Sigmoid colon (tissue), 7 donors: ENCODE results near the gene HOMER2. TPM values are rescaled to one million over a fixed set of nuclear protein-coding genes. Genes with fewer than 3 reads are reported as not detected.

ENCODE experiments used
- DNase-seq: peaks from one replicate; pipeline ENCODE4 v3.0.0-alpha.2; 2019
- H3K27ac ChIP-seq, 4 donors: fragments of 200-600 bp; sonication (generic); one replicate each; pipeline ENCODE4 v1.5.1; 2016 to 2019; ENCODE audit warnings: mild to moderate bottlenecking in 1 of 4
- H3K27me3 ChIP-seq, 3 donors: fragments of 200-600 bp; sonication (generic); one replicate each; pipeline ENCODE4 v1.5.1; 2019; ENCODE audit warnings: mild to moderate bottlenecking in 1 of 3
- H3K36me3 ChIP-seq, 4 donors: fragments of 200-600 bp; sonication (generic); one replicate each; pipeline ENCODE4 v1.5.1; 2016 to 2019
- H3K4me1 ChIP-seq, 4 donors: fragments of 200-600 bp; sonication (generic); one replicate each; pipeline ENCODE4 v1.5.1; 2017 to 2019
- H3K4me3 ChIP-seq, 4 donors: fragments of 200-600 bp; sonication (generic); one replicate each; pipeline ENCODE4 v1.5.1; 2017 to 2019; ENCODE audit warnings: mild to moderate bottlenecking in 2 of 4, moderate library complexity in 1 of 4
- H3K9me3 ChIP-seq, 4 donors: fragments of 200-600 bp in 3 of 4; sonication (generic) in 3 of 4; one replicate each; pipeline versions ENCODE4 v1.5.1 to v1.6.1; 2013 to 2019
- CTCF ChIP-seq, 4 experiments: fragments of 450-650 bp in 3 of 4; fragments of 200-600 bp in 1 of 4; IDR thresholded peaks; one replicate each; pipeline ENCODE4 v1.5.1; 2016 to 2019; ENCODE audit warnings: antibody characterized with exemption in 4 of 4, mild to moderate bottlenecking in 3 of 4, moderate library complexity in 2 of 4
- EP300 ChIP-seq, 4 donors: sonication (generic); formaldehyde crosslinking; IDR thresholded peaks; one replicate each; pipeline ENCODE4 v1.6.1; 2017; ENCODE audit warnings: antibody characterized with exemption in 4 of 4
- POLR2A ChIP-seq, 2 donors: fragments of 450-650 bp; IDR thresholded peaks; one replicate each; pipeline ENCODE4 v1.6.1; 2016; ENCODE audit warnings: antibody characterized with exemption in 2 of 2, mild to moderate bottlenecking in 2 of 2, moderate library complexity in 2 of 2
- POLR2AphosphoS5 ChIP-seq, 4 donors: sonication (generic); formaldehyde crosslinking; IDR thresholded peaks; one replicate each; pipeline ENCODE4 v1.6.1; 2017; ENCODE audit warnings: antibody characterized with exemption in 4 of 4
- WGBS, 2 donors: extraction: QIAGEN DNeasy Blood & Tissue Kit; methylation state at CpG; one replicate each; pipeline ENCODE4 v1.1.7; 2013; 5-methylcytosine and 5-hydroxymethylcytosine counted together
- intact Hi-C: fragments of 100-400 bp; cut with DNase I; formaldehyde crosslinking; loops from one replicate; pipeline ENCODE4 v1.15.1; 2023
- polyA plus RNA-seq, 3 donors: library from polyadenylated mRNA; stranded (reverse); fragments of 200-250 nt; gene quantifications; one replicate each; pipeline ENCODE4 v1.2.3, GENCODE V29; 2013
- total RNA-seq, 4 donors: library from RNA; depleted of rRNA; stranded (reverse); fragments of >200 nt; gene quantifications; one replicate each; pipeline ENCODE4 v1.1.0, GENCODE V29; 2016
- donor health status: healthy with polysubstance abuse.
- donor health status: Bipolar disorder and iron deficiency.
- donor health status: healthy.

The HOMER2 gene
- total and polyA plus RNA-seq, 7 donors: under 0.01 to 16.8 (median 7.1) TPM

DNA sequence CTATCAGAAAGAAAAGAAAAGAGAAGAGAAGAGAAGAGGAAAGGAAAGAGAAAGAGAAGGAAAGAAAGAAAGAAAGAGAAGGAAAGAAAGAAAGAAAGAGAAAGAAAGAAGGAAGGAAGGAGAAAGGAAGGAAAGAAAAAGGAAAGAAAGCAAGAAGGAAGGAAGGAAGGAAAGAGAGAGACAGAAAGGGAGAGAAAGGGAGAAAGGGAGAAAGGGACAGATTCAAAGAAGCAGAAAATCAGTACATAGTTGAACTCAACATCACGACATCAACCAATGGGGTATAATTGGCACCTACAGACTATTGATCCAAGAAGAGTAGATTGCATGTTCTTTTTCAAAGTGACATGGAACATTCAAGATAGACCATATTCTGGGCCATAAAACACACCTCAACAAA, 45.2 kb downstream of the HOMER2 start:
- DNase-seq: no peak
- no peak overlapping the region for H3K4me3 ChIP-seq
- TF ChIP-seq EP300 (IDR thresholded peaks at IDR 0.05) (no peak), POLR2A (IDR thresholded peaks at IDR 0.05) (no peak), POLR2AphosphoS5 (IDR thresholded peaks at IDR 0.05) (no peak), CTCF (IDR thresholded peaks at IDR 0.05) (no peak)
- WGBS, 2 donors: 94 to 100% methylated on average over 1 of the region's 1 CpG
- H3K27me3 ChIP-seq: no peaks in the 10 kb centered on the region
- no peaks in the 10 kb centered on the region for H3K36me3 ChIP-seq
- intact Hi-C loops: no loop called here
- H3K4me1 ChIP-seq: no peaks in the 10 kb centered on the region
- H3K27ac ChIP-seq: no peak overlapping the region
- H3K9me3 ChIP-seq: peaks cover 0 to 10% (median 0%) of the 10 kb centered on the region in 4 donors

DNA sequence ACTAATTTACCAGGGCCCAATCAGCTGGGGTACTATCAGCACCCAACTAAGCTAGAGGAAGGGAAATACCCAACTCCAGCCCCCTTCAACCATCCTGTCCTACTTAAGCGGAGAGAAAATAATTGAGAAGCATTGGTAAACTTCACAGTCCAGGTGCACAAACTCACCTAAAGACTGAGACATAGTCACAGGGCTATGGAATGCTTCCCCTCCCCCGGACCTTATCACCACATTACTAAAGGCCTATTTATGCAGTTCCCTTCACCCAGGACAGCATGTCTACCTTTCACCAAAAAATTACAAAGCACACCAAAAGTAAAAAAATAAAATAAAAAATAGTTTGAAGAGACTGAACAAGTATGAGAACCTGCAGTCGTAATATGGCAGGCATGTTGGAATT, 47.9 kb downstream of the HOMER2 start:
- no peaks in the 10 kb centered on the region for H3K27me3 ChIP-seq
- no peak overlapping the region for H3K4me3 ChIP-seq
- H3K9me3 ChIP-seq: peaks cover 0 to 10% (median 0%) of the 10 kb centered on the region in 4 donors
- 90 to 93% methylated on average over 3 of the region's 3 CpGs for WGBS, 2 donors
- TF ChIP-seq CTCF (IDR thresholded peaks at IDR 0.05) (no peak), POLR2AphosphoS5 (IDR thresholded peaks at IDR 0.05) (no peak), POLR2A (IDR thresholded peaks at IDR 0.05) (no peak), EP300 (IDR thresholded peaks at IDR 0.05) (no peak)
- H3K36me3 ChIP-seq: no peaks in the 10 kb centered on the region
- intact Hi-C loops: no loop called here
- H3K4me1 ChIP-seq: no peaks in the 10 kb centered on the region
- no peak overlapping the region for H3K27ac ChIP-seq
- no peak for DNase-seq

- no peaks in the 10 kb centered on the region for H3K9me3 ChIP-seq
- TF ChIP-seq POLR2AphosphoS5 (IDR thresholded peaks at IDR 0.05) (no peak), EP300 (IDR thresholded peaks at IDR 0.05) (no peak)
- H3K4me3 ChIP-seq: no peak overlapping the region
- 92% methylated on average over 16 of the region's 16 CpGs for WGBS, 2 donors
- H3K36me3 ChIP-seq: no peaks in the 10 kb centered on the region
- intact Hi-C loops: no loop called here
- peaks cover 0 to 8% (median 0%) of the 10 kb centered on the region in 4 donors for H3K4me1 ChIP-seq
- DNase-seq: no peak
- H3K27ac ChIP-seq: no peak overlapping the region
- no peaks in the 10 kb centered on the region for H3K27me3 ChIP-seq
These were observed 49.0 kb downstream of the HOMER2 start for GRCh38 chr15:82903511-82903910.

DNA sequence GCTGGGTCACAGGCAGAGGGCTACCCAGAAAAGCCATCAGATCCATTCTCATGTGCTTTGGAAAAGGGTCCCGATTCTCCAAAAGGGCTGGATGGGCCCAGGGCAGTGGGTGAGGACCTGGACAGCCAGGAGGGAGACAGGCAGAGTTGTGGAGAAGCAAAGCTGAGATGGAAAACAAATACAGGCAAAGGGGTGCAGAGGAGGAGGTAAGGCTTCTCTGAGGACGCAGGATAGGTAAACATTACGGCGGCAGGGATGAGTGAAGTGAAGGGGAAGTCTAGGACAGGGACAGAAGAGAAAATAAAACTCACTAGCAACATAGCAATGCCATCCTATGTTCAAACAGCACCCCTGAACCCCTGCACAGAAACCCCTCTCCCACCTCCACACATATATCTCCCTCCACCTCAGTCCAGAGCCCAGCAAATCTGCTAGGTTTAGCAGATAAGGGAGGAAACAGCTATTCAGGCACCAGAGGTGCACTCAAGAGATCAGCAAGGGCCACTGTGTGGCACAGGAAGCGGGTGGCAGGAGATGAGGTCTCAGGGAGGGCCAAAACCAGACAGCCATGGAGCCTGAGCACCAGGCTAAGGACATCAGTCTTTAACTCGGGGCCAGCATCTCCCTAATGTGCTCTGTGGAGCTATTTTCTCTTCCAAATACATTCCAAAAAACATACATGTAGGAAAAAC, 51.3 kb downstream of the HOMER2 start:
- no peak overlapping the region for H3K27ac ChIP-seq
- H3K9me3 ChIP-seq: no peaks in the 10 kb centered on the region
- no peak for TF ChIP-seq POLR2AphosphoS5 (IDR thresholded peaks at IDR 0.05)
- TF ChIP-seq EP300 (IDR thresholded peaks at IDR 0.05): no peak
- no peak for TF ChIP-seq POLR2A (IDR thresholded peaks at IDR 0.05)
- no peak for TF ChIP-seq CTCF (IDR thresholded peaks at IDR 0.05)
- peaks cover 0 to 17% (median 0%) of the 10 kb centered on the region in 4 donors for H3K4me1 ChIP-seq
- intact Hi-C loops: no loop called here
- DNase-seq: no peak
- 64 to 73% methylated on average over 6 of the region's 6 CpGs for WGBS, 2 donors
- H3K27me3 ChIP-seq: no peaks in the 10 kb centered on the region
- H3K36me3 ChIP-seq: no peaks in the 10 kb centered on the region
- H3K4me3 ChIP-seq: no peak overlapping the region

DNA sequence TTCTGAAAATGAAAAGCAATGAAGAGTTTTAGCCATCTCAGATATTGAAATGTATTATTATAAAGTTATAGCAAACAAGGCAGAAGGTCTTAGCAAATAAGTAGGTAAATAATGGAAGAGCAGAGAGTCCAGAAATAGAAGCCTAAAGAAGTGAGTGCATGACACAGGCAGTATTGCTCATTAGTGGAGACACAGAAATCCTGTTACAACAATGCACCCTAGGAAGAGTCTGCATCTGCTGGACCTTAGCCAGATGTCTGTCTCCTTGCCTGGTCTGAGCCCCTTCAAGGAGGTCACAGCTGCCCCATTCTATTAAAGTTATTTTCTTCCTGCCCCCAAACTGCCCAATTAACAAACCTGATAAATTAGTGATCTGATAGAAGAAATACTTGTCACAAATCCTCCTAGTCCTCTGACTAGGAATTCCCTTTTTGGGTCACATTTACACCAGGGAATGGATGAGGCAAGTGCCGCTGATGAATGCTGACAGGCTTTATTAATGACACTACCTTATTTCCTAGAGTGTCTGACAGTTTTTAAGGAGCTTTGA, 51.9 kb downstream of the HOMER2 start:
- TF ChIP-seq EP300 (IDR thresholded peaks at IDR 0.05): no peak
- TF ChIP-seq POLR2A (IDR thresholded peaks at IDR 0.05): no peak
- no peak for TF ChIP-seq CTCF (IDR thresholded peaks at IDR 0.05)
- no peak for TF ChIP-seq POLR2AphosphoS5 (IDR thresholded peaks at IDR 0.05)
- peaks cover 0 to 19% (median under 1%) of the 10 kb centered on the region in 4 donors for H3K4me1 ChIP-seq
- no peaks in the 10 kb centered on the region for H3K9me3 ChIP-seq
- no peaks in the 10 kb centered on the region for H3K36me3 ChIP-seq
- no peaks in the 10 kb centered on the region for H3K27me3 ChIP-seq
- no peak overlapping the region for H3K27ac ChIP-seq
- WGBS, 2 donors: 64 to 66% methylated on average over 1 of the region's 1 CpG
- intact Hi-C loops: no loop called here
- DNase-seq: no peak
- H3K4me3 ChIP-seq: no peak overlapping the region
